Mucosa of stomach (tissue), 1 donor: ENCODE data around the gene HLA-DQB1.
A peak's percentile ranks its signal among the peaks of the same experiment; 100 is the strongest.
"Not testable (repeated sequence)": the region's sequence is repeated elsewhere in the genome, so short reads cannot be mapped to it uniquely, and the experiment has no call there.

Experiments used
- H3K27me3 ChIP-seq: one replicate; pipeline ENCODE4 v1.7.0; 2013; ENCODE audit warnings: mild to moderate bottlenecking, low read length; ENCODE audit not compliant: control insufficient read depth, insufficient read depth
- H3K36me3 ChIP-seq: one replicate; pipeline ENCODE4 v1.7.0; 2013; ENCODE audit warnings: low read length; ENCODE audit not compliant: control insufficient read depth, insufficient read depth
- H3K4me1 ChIP-seq: one replicate; pipeline ENCODE4 v1.7.0; 2013; ENCODE audit warnings: mild to moderate bottlenecking, low read length; ENCODE audit not compliant: control insufficient read depth, insufficient read depth
- H3K4me3 ChIP-seq: one replicate; pipeline ENCODE4 v1.7.0; 2013; ENCODE audit warnings: low read length
- H3K9ac ChIP-seq: one replicate; pipeline ENCODE4 v1.7.0; 2013; ENCODE audit warnings: mild to moderate bottlenecking, low read length, moderate library complexity
- H3K9me3 ChIP-seq: one replicate; pipeline ENCODE4 v1.7.0; 2013; ENCODE audit warnings: mild to moderate bottlenecking, low read length, moderate library complexity; ENCODE audit not compliant: control insufficient read depth
- donor health status: Pancreatic carcinoma.

Gene HLA-DQB1

DNA sequence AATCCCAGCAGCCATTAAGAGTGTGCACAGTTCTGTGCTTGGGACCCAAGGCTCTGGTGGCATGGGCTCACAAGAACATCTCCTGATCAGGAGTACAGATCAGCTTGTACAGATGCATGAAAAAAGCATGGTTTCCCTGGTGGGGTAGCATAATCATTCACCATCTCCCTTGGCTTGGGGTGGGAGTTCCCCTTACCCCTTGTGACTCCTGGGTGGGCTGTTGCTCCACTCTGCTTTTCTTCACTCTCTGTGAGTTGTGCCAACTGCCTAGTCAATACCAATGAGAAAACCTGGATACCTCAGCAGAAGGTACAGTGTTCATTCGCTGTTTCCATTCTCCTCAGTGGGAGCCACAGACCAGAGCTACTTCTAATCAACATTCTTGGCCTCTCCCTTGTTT lies 13.6 kb upstream of the HLA-DQB1 start:
- no peaks in the 10 kb centered on the region for H3K36me3 ChIP-seq
- H3K9ac ChIP-seq = no peak overlapping the region
- H3K9me3 ChIP-seq = no peaks in the 10 kb centered on the region
- no peaks in the 10 kb centered on the region for H3K4me1 ChIP-seq
- no peak overlapping the region for H3K4me3 ChIP-seq
- H3K27me3 ChIP-seq = no peaks in the 10 kb centered on the region

DNA sequence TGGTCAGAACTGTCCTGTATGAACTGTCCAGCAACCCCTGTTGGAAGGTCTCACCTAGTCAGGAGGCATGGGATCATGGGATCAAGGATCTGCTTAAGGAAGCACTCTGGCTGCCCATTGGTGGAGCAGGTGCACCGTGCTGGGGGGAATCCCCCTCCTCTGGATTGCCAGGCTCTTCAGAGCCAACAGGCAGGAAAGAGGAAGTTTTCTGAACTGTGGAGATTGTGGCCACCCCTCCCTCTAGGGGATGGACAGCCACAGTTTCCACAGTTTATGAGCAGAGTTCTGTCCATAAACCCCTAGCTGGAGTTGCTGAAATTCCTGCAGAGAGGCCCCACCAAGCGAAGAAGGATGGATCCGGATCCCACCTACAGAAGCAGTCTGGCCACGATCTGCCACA lies 13.0 kb upstream of the HLA-DQB1 start:
- Histone ChIP-seq H3K27me3 (no peaks in the 10 kb centered on the region), H3K9me3 (no peaks in the 10 kb centered on the region), H3K36me3 (no peaks in the 10 kb centered on the region), H3K4me1 (no peaks in the 10 kb centered on the region), H3K4me3 (no peak overlapping the region), H3K9ac (no peak overlapping the region)

DNA sequence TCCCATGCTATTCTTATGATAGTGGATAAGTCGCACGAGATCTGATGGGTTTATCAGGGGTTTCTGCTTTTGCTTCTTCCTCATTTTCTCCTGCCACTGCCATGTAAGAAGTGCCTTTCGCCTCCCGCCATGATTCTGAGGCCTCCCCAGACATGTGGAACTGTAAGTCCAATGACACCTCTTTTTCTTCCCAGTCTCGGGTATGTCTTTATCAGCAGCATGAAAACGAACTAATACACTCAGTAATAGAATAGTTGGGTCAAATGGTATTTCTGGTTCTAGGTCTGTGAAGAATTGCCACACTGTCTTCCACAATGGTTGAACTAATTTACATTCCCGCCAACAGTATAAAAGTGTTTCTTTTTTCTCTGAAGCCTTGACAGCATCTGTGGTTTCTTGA lies 7.7 kb upstream of the HLA-DQB1 start:
- not testable (repeated sequence) for H3K9ac ChIP-seq, H3K4me1 ChIP-seq, H3K4me3 ChIP-seq, H3K9me3 ChIP-seq, H3K27me3 ChIP-seq, H3K36me3 ChIP-seq

DNA sequence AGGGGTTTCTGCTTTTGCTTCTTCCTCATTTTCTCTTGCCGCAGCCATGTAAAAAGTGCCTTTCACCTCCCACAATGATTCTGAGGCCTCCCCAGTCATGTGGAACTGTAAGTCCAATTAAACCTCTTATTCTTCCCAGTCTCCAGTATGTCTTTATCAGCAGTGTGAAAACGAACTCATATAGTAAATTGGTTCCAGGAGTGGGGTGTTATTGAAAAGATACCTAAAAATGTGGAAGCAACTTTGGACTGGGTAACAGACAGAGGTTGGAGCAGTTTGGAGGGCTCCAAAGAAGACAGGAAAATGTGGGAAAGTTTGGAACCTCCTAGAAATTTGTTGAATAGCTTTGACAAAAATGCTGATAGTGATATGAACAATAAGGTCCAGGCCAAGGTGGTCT lies 5.5 kb upstream of the HLA-DQB1 start:
- peaks cover 14% of the 10 kb centered on the region for H3K4me1 ChIP-seq
- not testable (repeated sequence) for H3K9ac ChIP-seq, H3K9me3 ChIP-seq, H3K4me3 ChIP-seq, H3K36me3 ChIP-seq, H3K27me3 ChIP-seq

DNA sequence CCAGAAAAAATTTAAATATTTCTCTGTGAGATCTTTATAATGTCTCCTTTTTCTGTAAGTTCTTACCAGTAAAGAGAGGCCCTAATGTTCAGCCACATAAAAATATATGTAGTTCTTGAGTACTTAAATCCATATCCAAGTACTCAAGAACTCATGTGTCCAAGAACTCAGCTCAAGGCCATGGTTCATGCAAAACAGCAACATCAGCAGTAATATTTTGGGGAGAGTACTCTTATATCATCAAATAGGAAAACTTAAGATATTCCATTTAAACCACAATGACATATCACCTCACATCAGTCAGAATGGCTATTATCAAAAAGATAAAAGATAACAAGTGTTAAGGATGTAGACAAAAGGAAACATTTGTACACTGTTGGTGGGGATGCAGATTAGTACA lies 3.4 kb upstream of the HLA-DQB1 start:
- Histone ChIP-seq H3K36me3 (no peaks in the 10 kb centered on the region), H3K9ac (no peak overlapping the region), H3K4me3 (no peak overlapping the region), H3K9me3 (no peaks in the 10 kb centered on the region), H3K27me3 (peaks cover 6% of the 10 kb centered on the region), H3K4me1 (peaks cover 14% of the 10 kb centered on the region)

DNA sequence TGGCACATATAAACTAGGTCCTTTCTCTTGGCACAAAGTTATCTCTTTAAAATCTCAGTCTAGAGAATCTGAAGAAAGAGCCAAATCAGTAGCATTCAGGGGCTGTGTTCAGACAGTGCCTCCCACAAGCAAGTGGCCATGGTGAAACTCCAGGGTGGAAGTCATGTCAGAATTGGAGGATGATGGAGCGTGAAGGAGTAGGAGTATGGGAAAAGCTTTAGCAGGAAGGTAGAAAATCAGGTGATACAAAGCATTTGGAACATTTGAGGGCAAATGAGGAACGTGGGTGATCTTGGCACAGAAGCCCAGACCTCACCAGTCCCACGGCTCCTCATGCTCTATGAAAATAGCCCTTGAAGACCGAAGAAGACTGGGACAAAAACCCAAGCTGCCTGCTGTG lies 2.8 kb upstream of the HLA-DQB1 start:
- H3K9ac ChIP-seq = no peak overlapping the region
- H3K27me3 ChIP-seq = peaks cover 6% of the 10 kb centered on the region
- H3K36me3 ChIP-seq = no peaks in the 10 kb centered on the region
- H3K9me3 ChIP-seq = no peaks in the 10 kb centered on the region
- H3K4me3 ChIP-seq = no peak overlapping the region
- peaks cover 14% of the 10 kb centered on the region for H3K4me1 ChIP-seq

DNA sequence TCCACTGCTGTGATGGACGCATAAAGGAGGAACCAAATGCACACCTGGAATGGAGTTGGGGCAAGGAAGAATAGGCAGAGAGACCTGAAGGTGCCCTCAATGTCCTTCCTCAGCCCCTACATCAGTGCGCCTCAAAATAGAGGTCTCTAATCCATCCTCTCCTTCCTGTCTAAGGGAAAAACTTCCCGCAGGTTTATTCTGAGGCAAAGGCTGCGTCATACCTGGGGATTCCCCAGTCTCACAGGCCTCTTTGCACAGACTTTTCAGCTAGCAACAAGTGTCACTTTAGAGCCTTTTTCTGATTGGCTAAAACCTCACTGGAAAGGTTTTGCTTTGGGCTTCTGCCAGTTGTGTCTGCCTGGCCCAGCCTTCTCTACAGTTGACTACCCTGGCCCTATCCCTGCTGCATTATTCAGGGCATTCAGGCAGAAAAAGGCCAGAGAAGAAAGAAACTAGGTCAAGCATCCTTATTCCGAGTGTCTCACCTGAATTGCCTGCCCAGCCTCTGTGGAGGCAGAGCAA lies 1.8 kb upstream of the HLA-DQB1 start:
- no peaks in the 10 kb centered on the region for H3K36me3 ChIP-seq
- peaks cover 6% of the 10 kb centered on the region for H3K27me3 ChIP-seq
- no peak overlapping the region for H3K4me3 ChIP-seq
- H3K4me1 ChIP-seq = peaks cover 14% of the 10 kb centered on the region
- no peaks in the 10 kb centered on the region for H3K9me3 ChIP-seq
- no peak overlapping the region for H3K9ac ChIP-seq

DNA sequence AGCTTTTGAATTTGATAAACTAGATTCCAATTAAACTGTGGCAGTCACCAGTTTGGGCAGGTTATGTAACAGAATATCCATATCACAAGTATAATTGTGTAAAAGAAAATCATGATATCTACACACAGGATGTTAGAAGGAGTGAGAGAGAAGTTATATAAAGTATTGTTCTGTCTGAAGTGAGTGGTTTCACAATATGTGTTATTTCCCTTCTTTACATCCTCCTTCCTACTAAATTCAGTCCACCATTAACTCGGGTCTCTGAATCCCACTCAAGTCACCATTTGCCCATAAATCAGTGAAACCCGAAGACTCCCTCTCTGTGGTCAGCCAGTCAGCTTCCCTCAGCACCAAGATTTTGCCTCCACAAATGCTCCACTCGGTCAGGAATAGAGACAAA lies 796 bp downstream of the HLA-DQB1 start:
- Histone ChIP-seq H3K9ac (peak overlapping the region; percentile 79), H3K27me3 (peaks cover 6% of the 10 kb centered on the region), H3K4me1 (peaks cover 14% of the 10 kb centered on the region), H3K36me3 (no peaks in the 10 kb centered on the region), H3K9me3 (no peaks in the 10 kb centered on the region), H3K4me3 (peak overlapping the region; percentile 85)

DNA sequence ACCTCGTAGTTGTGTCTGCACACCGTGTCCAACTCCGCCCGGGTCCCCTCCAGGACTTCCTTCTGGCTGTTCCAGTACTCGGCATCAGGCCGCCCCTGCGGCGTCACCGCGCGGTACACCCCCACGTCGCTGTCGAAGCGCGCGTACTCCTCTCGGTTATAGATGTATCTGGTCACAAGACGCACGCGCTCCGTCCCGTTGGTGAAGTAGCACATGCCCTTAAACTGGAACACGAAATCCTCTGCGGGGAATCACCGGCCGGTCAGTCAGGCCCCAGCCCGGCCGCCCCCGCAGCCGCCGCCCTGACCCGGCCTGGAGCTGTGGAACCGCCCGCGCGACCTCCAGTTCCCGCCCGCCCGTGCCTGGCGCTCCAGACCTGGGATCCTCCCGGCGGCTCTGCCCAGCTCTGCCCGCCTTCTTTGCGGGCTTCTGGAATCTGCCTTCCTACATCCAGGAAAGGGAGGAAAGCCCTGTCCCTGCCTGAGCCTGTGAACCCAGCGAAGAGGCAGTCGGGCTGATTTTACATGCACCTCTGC lies 1.6 kb downstream of the HLA-DQB1 start:
- Histone ChIP-seq H3K9ac (peak overlapping the region; percentile 79), H3K36me3 (no peaks in the 10 kb centered on the region), H3K27me3 (peaks cover 6% of the 10 kb centered on the region), H3K9me3 (no peaks in the 10 kb centered on the region), H3K4me3 (no peak overlapping the region), H3K4me1 (peaks cover 14% of the 10 kb centered on the region)

DNA sequence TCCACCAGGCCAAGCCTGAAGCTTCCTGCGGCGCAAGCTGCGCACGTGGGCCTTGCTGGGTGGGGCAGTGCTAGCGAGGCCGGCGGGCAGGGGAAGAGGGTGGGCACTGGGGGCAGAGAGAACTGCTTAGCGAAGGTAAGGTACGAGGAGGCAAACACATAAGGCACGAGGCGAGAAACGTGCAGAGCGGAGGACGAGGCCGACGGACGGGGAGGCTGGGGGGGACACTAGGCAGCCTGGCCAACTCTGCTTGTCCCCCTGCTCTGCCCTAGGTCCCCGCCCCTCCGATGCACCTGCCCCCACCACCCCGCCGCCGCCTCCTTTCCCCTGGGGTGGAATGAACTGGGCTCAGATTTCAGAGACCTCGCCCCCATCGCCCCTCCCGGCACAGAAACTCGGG lies 2.1 kb downstream of the HLA-DQB1 start:
- Histone ChIP-seq H3K9me3 (no peaks in the 10 kb centered on the region), H3K4me3 (no peak overlapping the region), H3K9ac (no peak overlapping the region), H3K27me3 (peaks cover 6% of the 10 kb centered on the region), H3K36me3 (no peaks in the 10 kb centered on the region), H3K4me1 (peaks cover 14% of the 10 kb centered on the region)

DNA sequence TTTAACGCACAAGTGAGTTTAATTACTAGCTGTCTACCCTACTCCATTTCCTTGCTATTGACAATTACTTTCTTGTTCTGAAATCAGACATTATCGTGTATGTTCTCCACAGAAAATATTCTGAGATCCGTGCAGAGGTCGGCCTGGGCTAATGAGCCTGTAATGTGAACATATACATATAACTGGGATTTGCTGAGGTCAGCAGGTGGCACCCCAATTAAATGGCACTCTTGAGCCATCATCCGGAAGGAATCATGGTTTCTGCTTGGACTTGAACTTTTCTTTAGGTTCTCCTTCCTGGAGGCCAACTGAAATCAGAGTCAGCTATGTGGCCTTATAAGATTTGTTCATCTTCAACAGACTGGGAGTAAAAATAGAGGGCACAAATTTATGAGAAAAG lies 3.6 kb downstream of the HLA-DQB1 start:
- peaks cover 4% of the 10 kb centered on the region for H3K4me1 ChIP-seq
- no peak overlapping the region for H3K9ac ChIP-seq
- H3K27me3 ChIP-seq = peaks cover 6% of the 10 kb centered on the region
- no peaks in the 10 kb centered on the region for H3K9me3 ChIP-seq
- no peak overlapping the region for H3K4me3 ChIP-seq
- H3K36me3 ChIP-seq = no peaks in the 10 kb centered on the region

DNA sequence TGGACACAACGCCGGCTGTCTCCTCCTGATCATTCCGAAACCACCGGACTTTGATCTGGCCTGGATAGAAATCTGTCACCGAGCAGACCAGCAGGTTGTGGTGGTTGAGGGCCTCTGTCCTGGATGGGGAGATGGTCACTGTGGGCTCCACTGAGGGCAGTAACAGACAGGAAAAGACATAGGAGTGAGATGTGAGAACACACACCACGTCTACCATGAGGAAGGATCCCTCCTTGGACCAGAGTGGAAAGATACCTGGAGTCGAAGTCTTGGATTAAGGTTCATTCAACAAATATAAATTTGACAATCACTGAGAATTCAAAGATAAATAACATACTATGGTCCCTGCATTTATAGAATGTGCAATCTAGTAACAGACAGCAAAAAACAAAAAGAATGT lies 4.4 kb downstream of the HLA-DQB1 start:
- H3K9me3 ChIP-seq = no peaks in the 10 kb centered on the region
- H3K4me3 ChIP-seq = no peak overlapping the region
- H3K36me3 ChIP-seq = no peaks in the 10 kb centered on the region
- H3K4me1 ChIP-seq = no peaks in the 10 kb centered on the region
- peaks cover 6% of the 10 kb centered on the region for H3K27me3 ChIP-seq
- H3K9ac ChIP-seq = no peak overlapping the region
